Lower leg skin (tissue), 4 donors: Measurements from ENCODE around the gene WDHD1. TPM values are rescaled to one million over a fixed set of nuclear protein-coding genes. Genes with fewer than 3 reads are reported as not detected.
"Not testable (repeated sequence)": the region's sequence is repeated elsewhere in the genome, so short reads cannot be mapped to it uniquely, and the experiment has no call there.

Experiments used
- DNase-seq, 2 donors: peaks; one replicate each; pipeline ENCODE4 v3.0.0-alpha.2; 2019; ENCODE audit warnings: low spot score in 2 of 2
- H3K4me3 ChIP-seq: fragments of 200-600 bp; sonication (generic); 2 replicates; pipeline ENCODE4 v1.5.1; 2017; ENCODE audit warnings: mild to moderate bottlenecking, low read depth; ENCODE audit not compliant: poor library complexity, severe bottlenecking
- CTCF ChIP-seq, 3 donors: fragments of 450-650 bp; IDR thresholded peaks; one replicate each; pipeline ENCODE4 v1.5.1; 2016; ENCODE audit warnings: antibody characterized with exemption in 3 of 3, mild to moderate bottlenecking in 3 of 3, moderate library complexity in 2 of 3
- POLR2A ChIP-seq, 2 donors: fragments of 450-650 bp; IDR thresholded peaks; one replicate each; pipeline ENCODE4 v1.6.1; 2016 to 2017; ENCODE audit warnings: antibody characterized with exemption in 2 of 2, mild to moderate bottlenecking in 1 of 2, moderate library complexity in 1 of 2
- WGBS, 2 donors: methylation state at CpG; one replicate each; pipeline ENCODE4 v1.1.5; 2018; 5-methylcytosine and 5-hydroxymethylcytosine counted together
- intact Hi-C: fragments of 100-400 bp; cut with DNase I; formaldehyde crosslinking; loops from one replicate; pipeline ENCODE4 v1.15.0; 2023; ENCODE audit warnings: low total_unique reads
- total RNA-seq, 4 donors: library from RNA; depleted of rRNA; stranded (reverse); fragments of >200 nt; gene quantifications; one replicate each; pipeline ENCODE4 v1.1.0, GENCODE V29; 2016

Gene WDHD1
- total RNA-seq, 4 donors from 2014 or later, result 1.1 to 3.8 (median 2.3) TPM

- intact Hi-C loops, result no loop called here
- TF ChIP-seq POLR2A (IDR thresholded peaks at IDR 0.05), result no peak
- no peak for TF ChIP-seq CTCF (IDR thresholded peaks at IDR 0.05)
- DNase-seq, result no peak
- 66 to 74% methylated on average over 4 of the region's 4 CpGs for WGBS, 2 donors
- H3K4me3 ChIP-seq, result no peak overlapping the region
Measured at GRCh38 chr14:55070981-55071411, 44.1 kb upstream of the WDHD1 start.

- intact Hi-C loops, result no loop called here
- H3K4me3 ChIP-seq, result no peak overlapping the region
- no peak for TF ChIP-seq POLR2A (IDR thresholded peaks at IDR 0.05)
- no peak for TF ChIP-seq CTCF (IDR thresholded peaks at IDR 0.05)
- WGBS, 2 donors, result 94 to 100% methylated on average over 1 of the region's 1 CpG
- DNase-seq, result no peak
Measured at GRCh38 chr14:55066223-55066622, 39.3 kb upstream of the WDHD1 start.

- intact Hi-C loops, result no loop called here
- no peak for TF ChIP-seq POLR2A (IDR thresholded peaks at IDR 0.05)
- TF ChIP-seq CTCF (IDR thresholded peaks at IDR 0.05), result no peak
- no peak overlapping the region for H3K4me3 ChIP-seq
- WGBS, 2 donors, result 36 to 49% methylated on average over 2 of the region's 2 CpGs
- DNase-seq, result no peak
Measured at GRCh38 chr14:55065411-55065810, 38.5 kb upstream of the WDHD1 start.

- intact Hi-C loops, result not testable (repeated sequence)
- WGBS, 2 donors, result 72 to 78% methylated on average over 2 of the region's 2 CpGs
Measured at GRCh38 chr14:55064896-55065295, 38.0 kb upstream of the WDHD1 start.

GRCh38 chr14:55062517-55063351 lies 35.8 kb upstream of the WDHD1 start:
- WGBS, 2 donors, result 63% methylated on average over 11 of the region's 11 CpGs
- no peak for DNase-seq

More at GRCh38 chr14:55064896-55065295, 38.0 kb upstream of the WDHD1 start:
- not testable (repeated sequence) for H3K4me3 ChIP-seq, DNase-seq

More at GRCh38 chr14:55062517-55063351, 35.8 kb upstream of the WDHD1 start:
- TF ChIP-seq POLR2A (IDR thresholded peaks at IDR 0.05) (no peak), CTCF (IDR thresholded peaks at IDR 0.05) (no peak)
- no peak overlapping the region for H3K4me3 ChIP-seq
- intact Hi-C loops, result no loop called here
